GM18870 (cell line): ENCODE data around the gene OXSR1.
A peak's percentile ranks its signal among the peaks of the same experiment; 100 is the strongest.

ENCODE experiments used
- ATAC-seq: cut with Tn5 transposase; IDR thresholded peaks from one replicate; pipeline ENCODE4 v1.9.1; 2021; ENCODE audit warnings: moderate library complexity; ENCODE audit not compliant: unreplicated experiment

OXSR1 gene

GRCh38 chr3:38164952-38165721, at the start of gene OXSR1:
TSS of gene OXSR1 (plus strand) at chr3:38165537. CDS start at chr3:38165877, 340 bp downstream.
- ATAC-seq = peak; percentile 97

GRCh38 chr3:38115645-38116427, 49.5 kb upstream of the OXSR1 start:
- no peak for ATAC-seq

- ATAC-seq = no peak
Observed at GRCh38 chr3:38116471-38117162, 48.7 kb upstream of the OXSR1 start.

- ATAC-seq = no peak
Observed at GRCh38 chr3:38117163-38117716, 48.1 kb upstream of the OXSR1 start.

- ATAC-seq = peak; percentile 66
Observed at GRCh38 chr3:38117748-38118420, 47.5 kb upstream of the OXSR1 start.

- no peak for ATAC-seq
Observed at GRCh38 chr3:38118421-38119247, 46.7 kb upstream of the OXSR1 start.

GRCh38 chr3:38119248-38119544, 46.1 kb upstream of the OXSR1 start:
- no peak for ATAC-seq

- no peak for ATAC-seq
Observed at GRCh38 chr3:38119821-38120692, 45.3 kb upstream of the OXSR1 start.

GRCh38 chr3:38120693-38121450, 44.5 kb upstream of the OXSR1 start:
- no peak for ATAC-seq

GRCh38 chr3:38121451-38121831, 43.9 kb upstream of the OXSR1 start:
- no peak for ATAC-seq

- no peak for ATAC-seq
Observed at GRCh38 chr3:38121832-38122461, 43.4 kb upstream of the OXSR1 start.

- ATAC-seq = no peak
Observed at GRCh38 chr3:38122712-38123290, 42.5 kb upstream of the OXSR1 start.

GRCh38 chr3:38124324-38125122, 40.8 kb upstream of the OXSR1 start:
- no peak for ATAC-seq

GRCh38 chr3:38125305-38126120, 39.8 kb upstream of the OXSR1 start:
- ATAC-seq = no peak

- ATAC-seq = no peak
Observed at GRCh38 chr3:38126121-38126892, 39.0 kb upstream of the OXSR1 start.
